SU-DHL-6 (cell line): ENCODE data around the gene ANKRD13A.

Experiments
- H2AFZ ChIP-seq: fragments of 200-600 bp; sonication (generic); 2 replicates; pipeline ENCODE4 v1.6.1; 2014; ENCODE audit warnings: low read depth, mild to moderate bottlenecking, moderate library complexity, mixed read lengths, antibody characterized with exemption, low read length; ENCODE audit not compliant: severe bottlenecking
- H3F3A ChIP-seq: fragments of 200-600 bp; shearing (Covaris generic); 2 replicates; pipeline ENCODE4 v1.6.0; 2016; ENCODE audit warnings: antibody characterized with exemption, mild to moderate bottlenecking; ENCODE audit not compliant: insufficient read depth
- H3K27ac ChIP-seq: fragments of 200-600 bp; sonication (generic); 2 replicates; pipeline ENCODE4 v1.5.1; 2016; ENCODE audit warnings: low read depth, mild to moderate bottlenecking, low read length, moderate library complexity, mixed read lengths
- H3K27me3 ChIP-seq: fragments of 200-600 bp; sonication (generic), shearing (Covaris generic); 2 replicates; pipeline ENCODE4 v1.6.0; 2014; ENCODE audit warnings: mild to moderate bottlenecking, low read length
- H3K36me3 ChIP-seq: fragments of 200-600 bp; sonication (generic); 2 replicates; pipeline ENCODE4 v1.6.1; 2014; ENCODE audit warnings: mild to moderate bottlenecking, low read length, mixed read lengths
- H3K4me2 ChIP-seq: fragments of 300-600, 200-600 bp; shearing (Covaris generic), sonication (generic); 2 replicates; pipeline ENCODE4 v1.6.0; 2014; ENCODE audit warnings: low read length, low read depth, mild to moderate bottlenecking; ENCODE audit not compliant: poor library complexity, severe bottlenecking
- H3K4me3 ChIP-seq: fragments of 200-600 bp; sonication (generic); 2 replicates; pipeline ENCODE4 v1.5.1; 2014; ENCODE audit warnings: antibody characterized with exemption, low read length, mild to moderate bottlenecking, mixed read lengths; ENCODE audit not compliant: insufficient read depth, poor library complexity, severe bottlenecking
- H3K79me2 ChIP-seq: fragments of 200-600 bp; sonication (generic); 2 replicates; pipeline ENCODE4 v1.6.1; 2014; ENCODE audit warnings: mild to moderate bottlenecking, low read length, moderate library complexity; ENCODE audit not compliant: insufficient read depth
- H3K9ac ChIP-seq: fragments of 200-600 bp; sonication (generic); 2 replicates; pipeline ENCODE4 v1.7.0; 2014; ENCODE audit warnings: mild to moderate bottlenecking, low read length
- H3K9me2 ChIP-seq: fragments of 200-600 bp; sonication (generic); replicated peaks from 2 replicates; pipeline ENCODE4 v1.6.1; 2014; ENCODE audit warnings: low read length; ENCODE audit not compliant: insufficient read depth
- H3K9me3 ChIP-seq: fragments of 200-600 bp; sonication (generic); 2 replicates; pipeline ENCODE4 v1.6.1; 2014; ENCODE audit warnings: low read length, mixed read lengths; ENCODE audit not compliant: insufficient read depth
- H4K20me1 ChIP-seq: fragments of 200-600 bp; sonication (generic); 2 replicates; pipeline ENCODE4 v1.6.1; 2014; ENCODE audit warnings: low read depth, mild to moderate bottlenecking, antibody characterized with exemption, low read length, moderate library complexity, mixed read lengths
- EZH2phosphoT487 ChIP-seq: fragments of 200-600 bp; sonication (generic), shearing (Covaris generic); conservative IDR thresholded peaks from 2 replicates; pipeline ENCODE4 v1.6.1; 2018; ENCODE audit warnings: mild to moderate bottlenecking, antibody characterized with exemption, low read length, moderate library complexity, mixed read lengths
- TF ChIP-seq, protein P1 (sequence below): fragments of 200-600 bp; sonication (generic); IDR thresholded peaks from one replicate; pipeline ENCODE4 v1.5.1; 2017; ENCODE audit warnings: antibody characterized with exemption, mild to moderate bottlenecking, low read length, moderate library complexity; ENCODE audit not compliant: insufficient read depth, poor library complexity, severe bottlenecking

The ANKRD13A gene

GRCh38 chr12:110024051-110024450 is 24.8 kb downstream of the ANKRD13A start:
- TF ChIP-seq EZH2phosphoT487, result no peak
- TF ChIP-seq, protein P1, sequence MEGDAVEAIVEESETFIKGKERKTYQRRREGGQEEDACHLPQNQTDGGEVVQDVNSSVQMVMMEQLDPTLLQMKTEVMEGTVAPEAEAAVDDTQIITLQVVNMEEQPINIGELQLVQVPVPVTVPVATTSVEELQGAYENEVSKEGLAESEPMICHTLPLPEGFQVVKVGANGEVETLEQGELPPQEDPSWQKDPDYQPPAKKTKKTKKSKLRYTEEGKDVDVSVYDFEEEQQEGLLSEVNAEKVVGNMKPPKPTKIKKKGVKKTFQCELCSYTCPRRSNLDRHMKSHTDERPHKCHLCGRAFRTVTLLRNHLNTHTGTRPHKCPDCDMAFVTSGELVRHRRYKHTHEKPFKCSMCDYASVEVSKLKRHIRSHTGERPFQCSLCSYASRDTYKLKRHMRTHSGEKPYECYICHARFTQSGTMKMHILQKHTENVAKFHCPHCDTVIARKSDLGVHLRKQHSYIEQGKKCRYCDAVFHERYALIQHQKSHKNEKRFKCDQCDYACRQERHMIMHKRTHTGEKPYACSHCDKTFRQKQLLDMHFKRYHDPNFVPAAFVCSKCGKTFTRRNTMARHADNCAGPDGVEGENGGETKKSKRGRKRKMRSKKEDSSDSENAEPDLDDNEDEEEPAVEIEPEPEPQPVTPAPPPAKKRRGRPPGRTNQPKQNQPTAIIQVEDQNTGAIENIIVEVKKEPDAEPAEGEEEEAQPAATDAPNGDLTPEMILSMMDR, result no peak
- no peaks in the 10 kb centered on the region for H3K9me3 ChIP-seq
- no peak overlapping the region for H3K9ac ChIP-seq
- peaks cover 64% of the 10 kb centered on the region for H3K36me3 ChIP-seq
- H3K79me2 ChIP-seq, result peaks cover 44% of the 10 kb centered on the region
- H2AFZ ChIP-seq, result no peak overlapping the region
- H3K27ac ChIP-seq, result no peak overlapping the region
- H3K27me3 ChIP-seq, result no peaks in the 10 kb centered on the region
- H3K4me3 ChIP-seq, result no peak overlapping the region
- H3K4me2 ChIP-seq, result no peak overlapping the region
- H3F3A ChIP-seq, result no peaks in the 10 kb centered on the region
- no peaks in the 10 kb centered on the region for H4K20me1 ChIP-seq
- no peaks in the 10 kb centered on the region for H3K9me2 ChIP-seq

GRCh38 chr12:110028323-110028722 is 29.1 kb downstream of the ANKRD13A start:
- Histone ChIP-seq H3K9me2 (no peaks in the 10 kb centered on the region), H3K4me2 (no peak overlapping the region), H2AFZ (no peak overlapping the region), H3K9ac (no peak overlapping the region), H3K4me3 (no peak overlapping the region), H3K27ac (no peak overlapping the region), H3K79me2 (peaks cover 13% of the 10 kb centered on the region; the same call in 1 of the 2 replicates), H3K27me3 (no peaks in the 10 kb centered on the region), H3K9me3 (no peaks in the 10 kb centered on the region), H3K36me3 (peaks cover 67% of the 10 kb centered on the region), H3F3A (peaks cover 20% of the 10 kb centered on the region), H4K20me1 (no peaks in the 10 kb centered on the region)
- TF ChIP-seq, protein P1, result no peak
- TF ChIP-seq EZH2phosphoT487, result no peak

DNA sequence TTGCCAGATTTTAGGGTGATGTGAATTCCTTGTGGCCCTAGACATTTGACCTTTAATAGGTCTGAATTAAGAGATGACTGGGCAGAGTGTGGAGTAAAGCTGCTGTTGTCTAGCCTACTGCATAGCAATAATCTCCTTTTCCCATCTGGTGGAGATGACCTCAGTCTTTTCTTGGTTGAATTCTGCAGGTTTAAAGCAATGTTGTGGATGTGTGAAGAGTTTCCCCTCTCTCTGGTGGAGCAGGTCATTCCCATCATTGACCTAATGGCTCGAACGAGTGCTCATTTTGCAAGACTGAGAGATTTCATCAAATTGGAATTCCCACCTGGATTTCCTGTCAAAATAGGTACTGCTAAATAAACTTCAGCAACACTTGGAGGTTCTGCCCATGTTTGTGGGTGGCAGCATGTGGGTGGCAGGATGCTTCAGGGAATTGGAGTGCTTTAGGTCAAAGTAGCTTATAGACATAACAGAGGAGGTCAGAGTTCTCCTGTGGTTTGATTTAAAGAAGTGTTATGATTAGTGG is 30.1 kb downstream of the ANKRD13A start:
- Histone ChIP-seq H3K9me2 (no peaks in the 10 kb centered on the region), H3K27me3 (no peaks in the 10 kb centered on the region), H3K4me3 (no peak overlapping the region), H3K9ac (no peak overlapping the region), H3K27ac (no peak overlapping the region), H3K36me3 (peaks cover 67% of the 10 kb centered on the region), H3K79me2 (peaks cover 4% of the 10 kb centered on the region; the same call in 1 of the 2 replicates), H3K4me2 (no peak overlapping the region), H4K20me1 (no peaks in the 10 kb centered on the region), H2AFZ (no peak overlapping the region), H3K9me3 (no peaks in the 10 kb centered on the region), H3F3A (peaks cover 26% of the 10 kb centered on the region)
- TF ChIP-seq EZH2phosphoT487, result no peak
- TF ChIP-seq, protein P1, result no peak
